PC-3 (cell line): ENCODE measurements around the gene SLC2A4. TPM values are rescaled to one million over a fixed set of nuclear protein-coding genes. Genes with fewer than 3 reads are reported as not detected.

Source experiments
- ATAC-seq: fragments of 200-7000 bp; cut with Tn5 transposase; 2 replicates; pipeline ENCODE4 v1.9.1; 2020; ENCODE audit warnings: mild to moderate bottlenecking, moderate library complexity
- BruUV-seq: library from RNA; stranded (reverse); fragments of 400-500 nt; replicated peaks from 2 replicates; lab custom pipeline; 2021; lab: Mats Ljungman, UMichigan
- CTCF ChIA-PET: fragments of 300-600 bp; sonication (Branson Sonifier 250); formaldehyde crosslinking; loops from one replicate; lab custom pipeline; 2022; ENCODE audit warnings: antibody characterized with exemption; lab: Charles Lee
- POLR2A ChIA-PET: fragments of 300-600 bp; sonication (Branson Sonifier 250); formaldehyde crosslinking; loops from one replicate; lab custom pipeline; 2022; ENCODE audit warnings: antibody characterized with exemption; ENCODE audit not compliant: unreplicated experiment; lab: Charles Lee
- DNase-seq: peaks from one replicate; pipeline ENCODE4 v3.0.0-alpha.2; 2015
- H2AFZ ChIP-seq: fragments of 300-600 bp; sonication (generic); 2 replicates; pipeline ENCODE4 v1.6.0; 2016; ENCODE audit warnings: antibody characterized with exemption, low read length
- H3F3A ChIP-seq: fragments of 300-600 bp; sonication (generic); one replicate; pipeline ENCODE4 v1.6.0; 2017; ENCODE audit warnings: antibody characterized with exemption, low read length, control low read depth, mild to moderate bottlenecking; ENCODE audit not compliant: unreplicated experiment
- H3K27ac ChIP-seq: fragments of 300-600 bp; sonication (generic); 2 replicates; pipeline ENCODE4 v1.5.1; 2016; ENCODE audit warnings: mild to moderate bottlenecking, low read length
- H3K27me3 ChIP-seq: fragments of 300-600 bp; sonication (generic); 2 replicates; pipeline ENCODE4 v1.6.1; 2016; ENCODE audit warnings: low read length, mixed read lengths
- H3K36me3 ChIP-seq: fragments of 300-600 bp; sonication (generic); 2 replicates; pipeline ENCODE4 v1.6.1; 2016; ENCODE audit warnings: low read depth, mixed run types, low read length, mixed read lengths
- H3K4me1 ChIP-seq: fragments of 300-600 bp; sonication (generic); 2 replicates; pipeline ENCODE4 v1.5.1; 2016; ENCODE audit warnings: low read length; ENCODE audit not compliant: insufficient read depth
- H3K4me2 ChIP-seq: fragments of 300-600 bp; sonication (generic); 2 replicates; pipeline ENCODE4 v1.6.0; 2016; ENCODE audit warnings: low read length
- H3K4me3 ChIP-seq: fragments of 300-600 bp; sonication (generic); 2 replicates; pipeline ENCODE4 v1.5.1; 2016; ENCODE audit warnings: mild to moderate bottlenecking, low read length, mixed read lengths
- H3K79me2 ChIP-seq: fragments of 300-600 bp; sonication (generic); 2 replicates; pipeline ENCODE4 v1.6.1; 2017; ENCODE audit warnings: low read length, mixed read lengths
- H3K9ac ChIP-seq: fragments of 300-600 bp; sonication (generic); 2 replicates; pipeline ENCODE4 v1.6.0; 2016; ENCODE audit warnings: mild to moderate bottlenecking, low read length
- H3K9me2 ChIP-seq: fragments of 300-600 bp; sonication (generic); replicated peaks from 2 replicates; pipeline ENCODE4 v1.6.1; 2016; ENCODE audit warnings: mixed run types, low read length, mixed read lengths
- H3K9me3 ChIP-seq: fragments of 300-600 bp; sonication (generic); 2 replicates; pipeline ENCODE4 v1.6.1; 2016; ENCODE audit warnings: low read length, mixed read lengths
- H4K20me1 ChIP-seq: fragments of 300-600 bp; sonication (generic); 2 replicates; pipeline ENCODE4 v1.6.1; 2016; ENCODE audit warnings: low read length, mixed read lengths
- EZH2 ChIP-seq: fragments of 300-600 bp; sonication (generic); IDR thresholded peaks from one replicate; pipeline ENCODE4 v1.6.1; 2017; ENCODE audit warnings: antibody characterized with exemption, mild to moderate bottlenecking, low read length; ENCODE audit not compliant: unreplicated experiment
- EZH2phosphoT487 ChIP-seq: fragments of 300-600 bp; sonication (generic); IDR thresholded peaks from 2 replicates; pipeline ENCODE4 v1.6.1; 2018; ENCODE audit warnings: mild to moderate bottlenecking, antibody characterized with exemption, low read length, borderline replicate concordance
- intact Hi-C: fragments of 100-400 bp; cut with micrococcal nuclease; formaldehyde crosslinking; loops from 2 replicates; pipeline ENCODE4 v1.9.0; 2023
- total RNA-seq: library from RNA; depleted of rRNA; stranded (reverse); fragments of >200 nt; gene quantifications from 2 replicates; pipeline ENCODE4 v1.2.3, GENCODE V29; 2014
- TF ChIP-seq, protein P1 (sequence below): fragments of 300-600 bp; sonication (generic); conservative IDR thresholded peaks from 2 replicates; pipeline ENCODE4 v1.5.1; 2017; ENCODE audit warnings: antibody characterized with exemption, low read depth, mild to moderate bottlenecking, low read length

SLC2A4 gene
- total RNA-seq, 1 experiment from 2014 or later: 0.29 TPM

- ChIA-PET POLR2A (interaction anchor here (0.6 kb wide), 3 partner anchors 21 to 444 kb away, joined by 6 to 11 read pairs (median 9); partner anchors contain the start of gene POLR2A), CTCF (interaction anchor here (0.6 kb wide), 2 partner anchors 35 to 39 kb away, joined by 3 read pairs; partner anchors contain the start of gene SLC2A4)
- intact Hi-C loops: loop anchor here (5.0 kb wide), 1 partner anchor 65 kb away; the partner anchor contains the start of gene EIF5A
- H3K9me3 ChIP-seq: no peaks in the 10 kb centered on the region
- TF ChIP-seq, protein P1, sequence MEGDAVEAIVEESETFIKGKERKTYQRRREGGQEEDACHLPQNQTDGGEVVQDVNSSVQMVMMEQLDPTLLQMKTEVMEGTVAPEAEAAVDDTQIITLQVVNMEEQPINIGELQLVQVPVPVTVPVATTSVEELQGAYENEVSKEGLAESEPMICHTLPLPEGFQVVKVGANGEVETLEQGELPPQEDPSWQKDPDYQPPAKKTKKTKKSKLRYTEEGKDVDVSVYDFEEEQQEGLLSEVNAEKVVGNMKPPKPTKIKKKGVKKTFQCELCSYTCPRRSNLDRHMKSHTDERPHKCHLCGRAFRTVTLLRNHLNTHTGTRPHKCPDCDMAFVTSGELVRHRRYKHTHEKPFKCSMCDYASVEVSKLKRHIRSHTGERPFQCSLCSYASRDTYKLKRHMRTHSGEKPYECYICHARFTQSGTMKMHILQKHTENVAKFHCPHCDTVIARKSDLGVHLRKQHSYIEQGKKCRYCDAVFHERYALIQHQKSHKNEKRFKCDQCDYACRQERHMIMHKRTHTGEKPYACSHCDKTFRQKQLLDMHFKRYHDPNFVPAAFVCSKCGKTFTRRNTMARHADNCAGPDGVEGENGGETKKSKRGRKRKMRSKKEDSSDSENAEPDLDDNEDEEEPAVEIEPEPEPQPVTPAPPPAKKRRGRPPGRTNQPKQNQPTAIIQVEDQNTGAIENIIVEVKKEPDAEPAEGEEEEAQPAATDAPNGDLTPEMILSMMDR: no peak
- TF ChIP-seq EZH2: no peak
- TF ChIP-seq EZH2phosphoT487: no peak
- H3K9me2 ChIP-seq: no peaks in the 10 kb centered on the region
- TSS peak; percentile 76 for BruUV-seq
- peak within 1 kb of the TSS; percentile 86 for H3K4me3 ChIP-seq
- H3K4me2 ChIP-seq: peak within 1 kb of the TSS; percentile 99
- peaks cover 50% of the 10 kb centered on the region for H3K79me2 ChIP-seq
- DNase-seq (peak; percentile 80), ATAC-seq (peak; percentile 23)
- peak within 1 kb of the TSS; percentile 69 for H3K27ac ChIP-seq
- H3K27me3 ChIP-seq: no peaks in the 10 kb centered on the region
- no peaks in the 10 kb centered on the region for H3F3A ChIP-seq
- peak within 1 kb of the TSS; percentile 80 for H2AFZ ChIP-seq
- no peaks in the 10 kb centered on the region for H4K20me1 ChIP-seq
- H3K9ac ChIP-seq: peak within 1 kb of the TSS; percentile 89
- H3K36me3 ChIP-seq: peaks cover 9% of the 10 kb centered on the region; the same call in 1 of the 2 replicates
- H3K4me1 ChIP-seq: peaks cover 21% of the 10 kb centered on the region
Measured at GRCh38 chr17:7241783-7242716, 39.5 kb upstream of the SLC2A4 start, which contains the start of gene GABARAP. TSS of gene GABARAP (minus strand) at chr17:7242449. CDS start at chr17:7242330, 119 bp downstream.

GRCh38 chr17:7242717-7243452 lies 38.6 kb upstream of the SLC2A4 start:
- BruUV-seq: no TSS peak
- H4K20me1 ChIP-seq: no peaks in the 10 kb centered on the region
- H3K79me2 ChIP-seq: peaks cover 50% of the 10 kb centered on the region
- ChIA-PET CTCF (no interaction called here), POLR2A (interaction anchor here (0.6 kb wide), 2 partner anchors 241 to 444 kb away, joined by 6 to 11 read pairs; partner anchors contain the start of gene POLR2A)
- H3K9me3 ChIP-seq: no peaks in the 10 kb centered on the region
- H3K27ac ChIP-seq: peak overlapping the region; percentile 69
- peak; percentile 85 for DNase-seq
- intact Hi-C loops: loop anchor here (5.0 kb wide), 1 partner anchor 64 kb away; the partner anchor contains the start of gene EIF5A
- peak; percentile 29 for ATAC-seq
- peaks cover 5% of the 10 kb centered on the region; the same call in 1 of the 2 replicates for H3K36me3 ChIP-seq
- H3K27me3 ChIP-seq: no peaks in the 10 kb centered on the region
- peak overlapping the region; percentile 99 for H3K4me2 ChIP-seq
- no peaks in the 10 kb centered on the region for H3K9me2 ChIP-seq
- peak overlapping the region; percentile 80 for H2AFZ ChIP-seq
- TF ChIP-seq, protein P1: no peak
- no peak for TF ChIP-seq EZH2phosphoT487
- no peak for TF ChIP-seq EZH2
- H3K9ac ChIP-seq: peak overlapping the region; percentile 89
- H3F3A ChIP-seq: no peaks in the 10 kb centered on the region
- peak overlapping the region; percentile 86 for H3K4me3 ChIP-seq
- H3K4me1 ChIP-seq: peaks cover 17% of the 10 kb centered on the region
